ENCODE measurements around the gene PDSS2.
"Not testable (repeated sequence)": the region's sequence is repeated elsewhere in the genome, so short reads cannot be mapped to it uniquely, and the experiment has no call there.

DNA sequence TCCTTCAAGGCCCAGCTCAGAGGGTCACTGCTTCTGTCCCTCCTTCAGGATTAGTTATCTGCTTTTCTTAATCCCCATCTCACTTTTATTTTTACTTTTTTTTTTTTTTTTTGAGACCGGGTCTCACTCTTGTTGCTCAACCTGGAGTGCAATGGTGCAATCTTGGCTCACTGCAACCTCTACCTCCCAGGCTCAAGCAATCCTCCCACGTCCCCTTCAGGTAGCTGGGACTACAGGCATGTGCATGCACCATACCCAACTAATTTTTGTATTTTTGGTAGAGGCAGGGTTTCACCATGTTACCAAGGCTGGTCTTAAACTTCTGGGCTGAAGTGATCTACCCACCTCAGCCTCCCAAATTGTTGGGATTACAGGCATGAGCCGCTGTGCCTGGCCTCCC, 16.5 kb upstream of the PDSS2 start:
- TF ChIP-seq CTCF (IDR thresholded peaks at IDR 0.05; ENCODE audit: borderline replicate concordance, extremely low read depth, low read length, poor library complexity, severe bottlenecking); EZH2 (IDR thresholded peaks at IDR 0.05; ENCODE audit: borderline replicate concordance, low read depth, low read length, severe bottlenecking): not testable (repeated sequence)
